Vagina (tissue), 2 donors: ENCODE results near the gene ALDH1A1.

Experiments used
- CTCF ChIP-seq, 3 experiments: fragments of 450-650 bp in 2 of 3; fragments of 200-600 bp in 1 of 3; sonication (generic) in 1 of 3; IDR thresholded peaks; one replicate each; pipeline ENCODE4 v1.5.1; 2017 to 2019; ENCODE audit warnings: antibody characterized with exemption in 3 of 3, mild to moderate bottlenecking in 2 of 3, moderate library complexity in 2 of 3
- POLR2A ChIP-seq, 2 donors: fragments of 450-650 bp; IDR thresholded peaks; one replicate each; pipeline ENCODE4 v1.6.1; 2017; ENCODE audit warnings: antibody characterized with exemption in 2 of 2, mild to moderate bottlenecking in 2 of 2, moderate library complexity in 2 of 2

GRCh38 chr9:72895122-72895521, 57.7 kb downstream of the ALDH1A1 start:
- TF ChIP-seq POLR2A (IDR thresholded peaks at IDR 0.05) (no peak), CTCF (IDR thresholded peaks at IDR 0.05) (no peak)
